GM21825 (cell line): ENCODE measurements around the gene E2F1.

ENCODE experiments used
- ATAC-seq: cut with Tn5 transposase; IDR thresholded peaks from one replicate; pipeline ENCODE4 v1.9.1; 2021; ENCODE audit warnings: mild to moderate bottlenecking, moderate library complexity; ENCODE audit not compliant: unreplicated experiment

The E2F1 gene

DNA sequence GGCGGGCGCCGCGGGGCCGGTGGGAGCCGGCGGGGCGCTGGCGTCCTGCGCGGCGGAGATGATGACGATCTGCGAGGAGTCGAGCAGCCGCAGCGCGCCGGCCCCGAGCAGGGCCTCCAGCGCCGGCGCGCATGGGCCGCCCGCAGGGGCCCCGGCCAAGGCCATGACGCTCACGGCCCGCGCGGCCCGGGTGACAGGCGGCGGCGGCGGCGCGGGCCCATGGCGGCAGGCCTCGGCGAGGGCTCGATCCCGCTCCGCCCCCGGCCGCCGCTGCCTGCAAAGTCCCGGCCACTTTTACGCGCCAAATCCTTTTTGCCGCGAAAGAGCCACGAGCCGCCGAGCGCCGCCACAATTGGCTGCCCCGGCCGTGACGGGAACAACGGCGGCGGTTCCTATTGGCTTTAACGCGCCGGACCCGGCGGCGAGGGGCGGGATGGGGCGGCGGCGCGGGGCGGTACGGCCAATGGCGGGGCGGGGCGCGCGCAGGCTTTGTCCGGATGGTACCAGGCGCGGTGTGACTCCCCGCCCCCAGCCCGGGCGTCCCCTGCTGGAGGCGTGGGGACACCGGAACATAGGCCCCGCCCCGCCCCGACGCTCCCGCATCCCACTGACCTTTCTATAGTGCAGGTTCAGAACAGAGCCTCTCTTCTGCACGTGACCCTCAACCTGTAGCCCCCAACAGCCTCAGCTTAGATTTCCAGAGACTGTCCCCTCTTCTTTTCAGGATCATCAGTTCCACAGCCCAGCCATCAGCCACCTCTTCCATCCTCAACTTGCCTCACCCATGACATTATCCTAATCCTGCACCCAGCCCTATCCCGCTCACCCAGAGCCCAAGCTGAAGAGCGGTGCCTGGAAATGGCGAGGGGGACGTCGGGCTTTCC, at the start of gene E2F1:
Gene E2F1 (minus strand): TSS at position 286 of the 884 bp plus-strand sequence. CDS start 121 bp downstream, at position 165.
- peak; percentile 76 for ATAC-seq

DNA sequence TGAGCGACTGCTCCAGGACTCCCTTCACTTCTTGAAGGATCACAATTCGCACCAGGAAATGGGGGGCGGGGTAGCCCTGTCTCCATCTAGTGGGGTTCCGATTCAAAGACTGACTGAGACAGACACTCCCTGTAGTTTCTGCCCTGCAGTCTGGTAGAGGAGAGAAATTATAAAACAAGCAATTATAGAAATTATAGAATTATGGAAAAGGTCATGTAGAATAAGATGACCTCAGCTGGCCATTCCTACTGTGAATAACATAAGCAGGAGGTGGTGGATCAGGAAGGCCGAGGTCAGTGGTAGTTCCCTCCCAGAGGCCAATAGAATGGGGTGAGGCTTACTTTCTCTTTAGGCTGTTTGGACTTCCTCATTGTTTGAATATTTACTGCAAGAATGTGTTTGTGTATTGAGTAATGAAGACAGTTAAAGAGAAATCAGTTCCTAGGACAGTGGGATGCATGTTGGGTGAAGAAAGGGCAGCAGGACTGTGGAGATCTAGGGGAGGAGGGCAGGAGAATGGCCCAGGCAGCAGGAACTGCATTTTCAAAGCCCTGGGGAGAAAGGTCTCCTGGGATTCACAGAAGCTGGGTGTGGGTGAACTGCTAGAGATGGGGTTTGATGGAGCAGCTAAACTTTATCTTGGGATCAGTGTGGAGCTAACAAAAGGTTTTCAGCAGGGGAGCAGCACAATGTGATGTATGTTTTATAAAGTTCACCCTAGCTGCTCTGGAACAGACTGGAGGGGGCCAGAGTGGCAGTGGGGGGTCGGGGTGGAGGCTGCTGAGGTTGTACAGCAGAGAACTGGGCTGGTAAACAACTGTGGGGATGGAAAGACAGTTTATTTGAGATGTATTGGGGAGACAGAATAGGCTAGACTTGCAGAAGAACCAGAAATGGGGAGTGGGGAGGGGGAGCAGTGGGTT, 47.7 kb upstream of the E2F1 start:
- ATAC-seq, result no peak

DNA sequence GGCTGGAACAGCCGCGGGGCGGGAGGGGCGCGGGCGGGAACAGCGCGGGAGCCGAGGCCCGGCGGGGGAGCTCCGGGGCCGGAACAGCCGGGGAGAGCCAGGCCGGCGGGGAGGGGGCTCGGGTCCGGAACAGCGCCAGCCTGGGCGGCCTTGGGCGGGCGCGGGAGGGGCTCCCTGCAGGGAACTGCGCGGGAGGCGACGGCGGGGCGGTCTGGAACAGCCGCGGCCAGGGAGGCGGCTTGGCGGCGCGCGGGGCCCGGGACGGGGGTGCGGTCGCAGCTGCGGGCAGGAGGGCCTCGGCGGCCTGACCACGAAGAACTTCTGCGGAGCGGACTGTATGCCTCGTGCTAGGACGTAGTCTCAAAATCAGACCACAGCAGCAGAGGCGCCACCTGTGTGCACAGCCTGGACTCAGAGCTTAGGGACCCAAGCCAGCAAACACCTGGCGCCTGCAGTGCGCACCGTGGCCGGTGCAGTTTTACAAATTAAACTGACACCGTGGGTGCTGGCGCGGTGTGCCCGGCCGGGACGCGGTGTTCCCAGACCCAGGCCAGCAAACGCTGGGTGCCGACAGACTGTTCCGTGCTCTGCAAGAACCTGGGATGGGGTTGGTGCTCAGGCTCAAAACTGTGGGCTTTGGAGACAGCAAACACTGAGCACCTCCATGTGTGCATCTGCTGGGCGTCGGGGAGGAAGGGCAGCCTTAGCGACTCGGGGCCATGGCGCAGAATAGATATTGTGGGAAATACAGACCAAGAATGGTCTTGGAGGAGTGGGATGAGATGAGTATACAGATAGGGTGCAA, 46.2 kb upstream of the E2F1 start:
- ATAC-seq, result peak; percentile 43

GRCh38 chr20:33731693-33732165, 45.5 kb upstream of the E2F1 start, which contains the start of gene ZNF341:
Gene ZNF341, plus strand, starts transcription at chr20:33731996. Its CDS starts 26 bp downstream, at chr20:33732022.
- ATAC-seq, result peak; percentile 63

DNA sequence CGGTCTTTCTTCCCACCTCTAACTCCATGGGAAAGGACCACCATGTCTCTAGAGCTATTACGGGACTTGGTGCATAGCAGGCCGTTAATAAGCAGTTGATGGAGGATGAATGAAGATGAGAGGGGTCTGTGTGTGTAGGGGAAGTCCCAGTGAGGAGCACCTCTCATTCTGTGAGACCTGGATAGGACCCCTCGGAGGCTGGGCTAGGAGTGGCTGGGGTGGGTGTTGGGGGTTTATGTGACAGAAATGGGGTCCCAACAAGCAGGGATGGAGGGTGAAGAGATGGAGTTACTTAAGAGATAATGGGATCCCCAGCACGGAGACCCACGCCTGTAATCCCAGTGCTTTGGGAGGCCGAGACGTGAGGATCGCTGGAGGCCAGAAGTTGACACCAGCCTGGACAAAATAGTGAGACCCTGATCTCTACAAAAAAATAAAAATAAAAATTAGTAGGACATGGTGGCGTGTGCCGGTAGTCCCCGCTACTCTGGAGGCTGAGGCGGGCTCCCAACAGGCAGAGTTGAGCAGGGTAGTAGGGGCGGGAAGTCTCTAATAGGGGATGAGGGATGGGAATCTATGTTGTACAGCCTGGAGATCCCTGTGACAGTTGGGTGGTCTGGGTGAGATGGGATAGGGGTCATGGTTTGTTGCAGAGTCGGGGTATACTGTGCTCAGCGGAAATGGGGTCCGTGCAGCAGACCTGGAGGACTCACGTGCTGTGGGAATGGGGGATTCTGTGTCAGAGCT, 44.9 kb upstream of the E2F1 start:
- no peak for ATAC-seq

DNA sequence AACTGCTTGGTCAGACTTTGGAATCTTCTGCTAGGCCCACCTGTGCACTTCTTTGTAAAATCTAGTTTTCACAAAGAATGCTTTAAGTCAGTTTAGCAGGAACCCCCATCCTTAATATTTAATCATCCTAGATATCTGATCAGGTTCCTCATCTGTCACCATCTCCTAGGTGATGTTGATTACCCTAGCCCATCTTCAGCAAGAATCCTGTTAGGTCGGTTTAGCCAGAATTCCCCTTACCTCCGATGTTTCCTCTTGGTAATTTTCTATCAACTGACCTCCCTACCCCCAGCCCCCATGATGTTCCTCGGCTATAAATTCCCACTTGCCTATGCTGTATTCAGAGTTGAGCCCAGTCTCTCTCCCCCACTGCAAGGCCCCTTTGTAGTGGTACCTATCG, 42.9 kb upstream of the E2F1 start:
- no peak for ATAC-seq

DNA sequence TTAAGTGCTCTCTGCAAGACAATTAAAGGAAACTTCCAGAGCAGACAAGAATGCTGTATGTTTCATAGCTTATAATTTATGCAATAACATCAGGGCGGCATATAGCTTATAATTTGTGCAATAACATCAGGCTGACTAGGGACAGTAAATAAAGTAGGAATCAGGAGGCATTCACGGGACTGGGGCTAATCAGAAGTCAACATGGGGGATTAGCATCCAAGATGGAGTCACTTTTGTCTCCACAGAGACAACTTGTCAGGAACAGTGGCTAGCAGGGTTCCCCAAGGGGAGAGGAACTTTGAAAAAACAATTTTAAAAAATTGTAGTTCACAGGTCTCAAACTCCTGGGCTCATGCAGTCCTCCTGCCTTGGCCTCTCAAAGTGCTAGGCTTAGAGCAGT, 42.3 kb upstream of the E2F1 start:
- ATAC-seq, result no peak

DNA sequence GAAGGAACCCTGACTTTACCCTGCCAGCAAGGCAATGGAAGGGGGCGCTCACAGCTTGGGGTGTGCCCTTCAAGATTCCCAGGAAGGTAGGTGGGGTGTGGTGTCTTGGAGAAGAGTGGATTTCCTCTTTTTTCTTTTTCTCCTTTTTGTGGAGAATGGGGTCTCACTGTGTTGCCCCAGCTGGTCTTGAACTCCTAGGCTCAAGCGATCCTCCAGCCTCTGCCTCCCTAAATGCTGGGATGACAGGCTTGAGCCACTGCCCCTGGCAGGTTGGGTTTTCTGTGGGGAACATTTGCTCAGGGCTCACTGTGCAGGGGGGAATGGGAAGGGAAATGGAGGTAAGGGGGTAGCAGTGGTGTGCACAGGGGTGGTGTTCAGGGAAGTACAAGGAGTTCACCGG, 41.6 kb upstream of the E2F1 start:
- no peak for ATAC-seq

GRCh38 chr20:33727115-33727479, 40.9 kb upstream of the E2F1 start:
- ATAC-seq, result no peak

DNA sequence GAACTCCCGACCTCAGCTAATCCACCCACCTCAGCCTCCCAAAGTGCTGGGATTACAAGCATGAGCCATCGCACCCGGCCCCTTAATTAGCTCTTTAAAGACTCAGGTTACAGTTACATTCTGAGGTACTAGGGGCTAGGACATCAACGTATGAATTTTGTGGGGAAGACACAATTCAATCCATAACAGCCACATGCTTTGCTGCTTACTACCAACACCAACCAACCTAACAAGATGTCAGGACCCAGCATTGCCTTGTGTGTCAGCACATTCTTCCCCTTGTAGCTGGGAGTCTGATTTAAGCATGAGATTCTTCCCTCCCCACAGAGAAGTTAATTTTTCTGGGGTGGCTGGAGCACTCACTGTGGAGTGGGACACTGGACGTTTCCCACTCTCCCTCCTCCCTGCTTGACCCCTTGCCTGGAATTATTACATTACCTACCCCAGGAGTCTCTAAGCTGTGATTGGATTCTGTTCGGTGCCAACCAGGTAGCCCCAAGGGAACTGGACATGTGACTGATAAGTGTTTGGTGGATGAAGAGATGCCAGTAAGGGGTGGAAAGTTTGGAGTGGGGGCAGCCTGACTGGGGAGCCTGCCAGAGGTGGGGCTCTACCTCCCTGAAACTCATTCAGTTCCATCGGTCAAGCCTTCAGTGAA, 39.6 kb upstream of the E2F1 start:
- ATAC-seq, result no peak

- ATAC-seq, result no peak
These were observed 38.4 kb upstream of the E2F1 start for GRCh38 chr20:33724439-33725094.

DNA sequence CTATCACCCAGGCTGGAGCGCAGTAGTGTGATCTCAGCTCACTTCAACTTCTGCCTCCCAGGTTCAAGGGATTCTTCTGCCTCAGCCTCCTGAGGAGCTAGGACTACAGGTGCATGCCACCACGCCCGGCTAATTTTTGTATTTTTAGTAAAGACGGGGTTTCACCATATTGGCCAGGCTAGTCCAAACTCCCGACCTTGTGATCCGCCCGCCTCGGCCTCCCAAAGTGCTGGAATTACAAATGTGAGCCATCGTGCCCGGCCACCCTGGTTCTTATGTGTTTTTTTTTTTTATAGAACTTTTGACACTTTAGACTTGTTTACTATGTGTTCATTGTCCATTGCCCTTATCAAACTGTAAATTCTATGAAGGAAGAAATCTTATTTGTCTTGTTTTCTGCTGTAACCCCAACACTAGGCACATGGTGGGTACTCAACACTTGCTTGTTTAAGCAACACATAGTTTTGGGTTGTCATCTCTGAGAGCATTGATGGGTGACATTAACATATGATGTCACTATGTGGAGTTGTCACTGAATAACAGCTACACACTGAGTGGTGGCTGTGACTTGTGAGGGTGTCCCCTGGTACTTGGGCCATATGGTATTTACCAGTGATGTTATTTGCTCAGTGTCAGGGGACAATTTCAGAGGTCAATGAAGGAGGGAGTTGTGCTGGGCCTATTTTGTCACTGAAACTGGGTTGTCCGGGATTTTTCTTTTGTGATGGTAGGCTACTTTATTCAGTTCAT, 35.4 kb upstream of the E2F1 start:
- ATAC-seq, result no peak

DNA sequence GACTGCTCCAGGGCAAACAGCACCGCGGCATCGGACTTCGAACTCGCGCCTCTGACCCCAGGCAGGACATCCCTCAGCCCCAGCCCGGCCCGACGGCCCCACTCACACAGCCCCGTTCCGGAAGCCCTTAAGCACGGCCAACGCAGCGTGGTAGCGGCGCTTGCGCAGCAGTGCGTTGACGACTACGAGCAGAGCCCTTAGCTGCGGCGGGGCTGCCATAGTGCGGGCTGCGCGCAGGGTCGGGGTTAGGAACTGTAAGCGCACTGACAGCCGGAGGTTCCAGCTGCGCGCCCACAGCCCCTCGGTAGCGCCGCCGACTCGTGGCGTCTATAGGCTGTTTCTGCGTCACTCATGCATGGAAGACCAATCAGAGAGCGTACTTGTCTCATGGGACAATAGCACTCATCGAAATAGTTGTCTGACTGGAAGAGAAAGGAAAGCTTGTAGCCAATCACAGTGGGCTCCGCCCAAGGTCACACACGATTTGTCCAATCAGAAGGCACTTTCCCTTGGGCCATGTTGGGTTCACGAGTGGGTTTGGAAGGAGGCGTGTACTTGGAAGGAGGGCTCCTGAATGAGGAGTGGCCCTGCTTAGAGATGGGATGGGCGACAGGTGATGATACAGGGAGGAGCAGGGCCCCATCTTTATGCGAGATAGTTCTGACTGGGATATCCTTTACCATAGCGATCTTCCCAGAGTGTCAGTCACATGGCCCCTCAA, 34.0 kb upstream of the E2F1 start, which contains the start of gene PXMP4:
Gene PXMP4 (minus strand): TSS at position 322 of the 721 bp plus-strand sequence. CDS start 103 bp downstream, at position 219.
- ATAC-seq, result peak; percentile 92

- no peak for ATAC-seq
These were observed 33.2 kb upstream of the E2F1 start for GRCh38 chr20:33719277-33719988.

DNA sequence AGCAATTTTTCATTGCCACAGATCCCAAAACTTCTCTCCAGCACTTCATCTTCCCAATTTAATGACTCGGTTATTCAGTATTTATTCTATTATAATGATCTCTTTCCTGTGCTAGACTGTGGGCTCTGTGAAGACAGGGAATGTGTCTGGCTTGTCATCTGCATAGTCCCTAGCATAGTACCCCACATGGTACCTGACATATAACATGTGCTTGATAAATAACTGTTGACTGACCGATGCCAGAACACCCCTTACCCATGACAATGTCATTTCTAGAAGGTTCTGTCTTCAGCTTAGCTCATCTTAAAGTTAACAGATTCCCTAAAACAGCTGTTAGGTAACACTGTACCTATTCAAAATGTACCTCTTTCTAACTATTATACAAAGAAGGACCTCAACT, 30.3 kb upstream of the E2F1 start:
- no peak for ATAC-seq

GRCh38 chr20:33713865-33714367, 27.7 kb upstream of the E2F1 start:
- ATAC-seq, result no peak

GRCh38 chr20:33711446-33711738, 25.2 kb upstream of the E2F1 start:
- ATAC-seq, result no peak
